Gastrocnemius medialis (tissue), 4 donors: Measurements from ENCODE around the gene CPT2.

Experiments used
- POLR2A ChIP-seq, 2 donors: fragments of 450-650 bp; IDR thresholded peaks; one replicate each; pipeline ENCODE4 v1.6.1; 2017; ENCODE audit warnings: antibody characterized with exemption in 2 of 2, mild to moderate bottlenecking in 2 of 2, moderate library complexity in 2 of 2
- TF ChIP-seq, protein P1 (sequence below), 5 experiments: fragments of 450-650 bp in 3 of 5; fragments of 200-600 bp in 2 of 5; sonication (generic) in 2 of 5; IDR thresholded peaks in 4 of 5; conservative IDR thresholded peaks in 1 of 5; 1 replicate in 4 of 5; 2 replicates in 1 of 5; pipeline ENCODE4 v1.5.1; 2016 to 2019; ENCODE audit warnings: antibody characterized with exemption in 5 of 5, mild to moderate bottlenecking in 3 of 5, moderate library complexity in 3 of 5

DNA sequence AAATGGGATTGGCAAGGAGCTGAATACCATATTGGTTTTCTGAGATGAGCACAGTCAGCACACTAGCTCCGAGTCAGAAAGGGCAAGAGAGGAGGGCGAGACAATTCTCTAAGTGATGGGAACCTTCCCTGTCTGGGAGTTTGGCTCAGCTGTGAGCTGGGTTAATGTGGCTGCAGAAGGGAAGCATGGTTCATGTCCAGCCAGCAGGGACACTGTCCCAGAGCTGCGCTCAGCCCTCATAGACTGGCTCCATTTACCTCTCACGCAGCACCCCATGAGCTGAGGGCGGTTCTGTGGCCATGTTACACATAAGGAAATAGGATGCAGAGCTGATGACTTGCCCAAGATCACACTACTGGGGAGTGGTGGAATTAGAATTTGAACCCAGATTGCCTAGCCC lies 15.7 kb upstream of the CPT2 start:
- no peak for TF ChIP-seq POLR2A (IDR thresholded peaks at IDR 0.05)
- TF ChIP-seq, protein P1, sequence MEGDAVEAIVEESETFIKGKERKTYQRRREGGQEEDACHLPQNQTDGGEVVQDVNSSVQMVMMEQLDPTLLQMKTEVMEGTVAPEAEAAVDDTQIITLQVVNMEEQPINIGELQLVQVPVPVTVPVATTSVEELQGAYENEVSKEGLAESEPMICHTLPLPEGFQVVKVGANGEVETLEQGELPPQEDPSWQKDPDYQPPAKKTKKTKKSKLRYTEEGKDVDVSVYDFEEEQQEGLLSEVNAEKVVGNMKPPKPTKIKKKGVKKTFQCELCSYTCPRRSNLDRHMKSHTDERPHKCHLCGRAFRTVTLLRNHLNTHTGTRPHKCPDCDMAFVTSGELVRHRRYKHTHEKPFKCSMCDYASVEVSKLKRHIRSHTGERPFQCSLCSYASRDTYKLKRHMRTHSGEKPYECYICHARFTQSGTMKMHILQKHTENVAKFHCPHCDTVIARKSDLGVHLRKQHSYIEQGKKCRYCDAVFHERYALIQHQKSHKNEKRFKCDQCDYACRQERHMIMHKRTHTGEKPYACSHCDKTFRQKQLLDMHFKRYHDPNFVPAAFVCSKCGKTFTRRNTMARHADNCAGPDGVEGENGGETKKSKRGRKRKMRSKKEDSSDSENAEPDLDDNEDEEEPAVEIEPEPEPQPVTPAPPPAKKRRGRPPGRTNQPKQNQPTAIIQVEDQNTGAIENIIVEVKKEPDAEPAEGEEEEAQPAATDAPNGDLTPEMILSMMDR (IDR thresholded peaks at IDR 0.05 in 4 of 5, conservative IDR thresholded peaks at IDR 0.05 in 1 of 5), result no peak
